ENCODE results near the gene CBFB.
A peak's percentile ranks its signal among the peaks of the same experiment; 100 is the strongest.

The CBFB gene

GRCh38 chr16:67108489-67108888 is 79.5 kb downstream of the CBFB start:
- no peak overlapping the region for H3K4me3 ChIP-seq (ENCODE audit: low read depth, low read length)
- TF ChIP-seq CTCF (IDR thresholded peaks at IDR 0.05; ENCODE audit: low read depth, low read length): no peak
- peaks cover 4% of the 10 kb centered on the region for H3K4me1 ChIP-seq
- no peak for DNase-seq
- no peaks in the 10 kb centered on the region for H3K27me3 ChIP-seq
- no peaks in the 10 kb centered on the region for H3K9me3 ChIP-seq
- H3K36me3 ChIP-seq: no peaks in the 10 kb centered on the region

- Histone ChIP-seq H3K4me3 (ENCODE audit: low read depth, low read length) (peak overlapping the region; percentile 99), H3K4me1 (peaks cover 4% of the 10 kb centered on the region), H3K9me3 (no peaks in the 10 kb centered on the region), H3K36me3 (no peaks in the 10 kb centered on the region), H3K27me3 (no peaks in the 10 kb centered on the region)
- TF ChIP-seq CTCF (IDR thresholded peaks at IDR 0.05; ENCODE audit: low read depth, low read length): no peak
- DNase-seq: no peak
These were observed 80.0 kb downstream of the CBFB start for GRCh38 chr16:67108931-67109406.

- Histone ChIP-seq H3K9me3 (no peaks in the 10 kb centered on the region), H3K27me3 (no peaks in the 10 kb centered on the region), H3K4me1 (peaks cover 4% of the 10 kb centered on the region), H3K36me3 (no peaks in the 10 kb centered on the region), H3K4me3 (ENCODE audit: low read depth, low read length) (peak within 1 kb of the TSS; percentile 99)
- TF ChIP-seq CTCF (IDR thresholded peaks at IDR 0.05; ENCODE audit: low read depth, low read length): no peak
- peak; percentile 95 for DNase-seq
These were observed 80.6 kb downstream of the CBFB start, which contains the start of gene PHAF1 for GRCh38 chr16:67109407-67110135. Gene PHAF1, plus strand, starts transcription at chr16:67109941. Its CDS starts 235 bp downstream, at chr16:67110176.

GRCh38 chr16:67111951-67112444 is 83.0 kb downstream of the CBFB start:
- no peak overlapping the region for H3K4me3 ChIP-seq (ENCODE audit: low read depth, low read length)
- peaks cover 4% of the 10 kb centered on the region for H3K4me1 ChIP-seq
- no peaks in the 10 kb centered on the region for H3K27me3 ChIP-seq
- H3K36me3 ChIP-seq: no peaks in the 10 kb centered on the region
- no peak for TF ChIP-seq CTCF (IDR thresholded peaks at IDR 0.05; ENCODE audit: low read depth, low read length)
- DNase-seq: no peak
- H3K9me3 ChIP-seq: no peaks in the 10 kb centered on the region

GRCh38 chr16:67112591-67113399 is 83.8 kb downstream of the CBFB start:
- H3K27me3 ChIP-seq: no peaks in the 10 kb centered on the region
- no peak for TF ChIP-seq CTCF (IDR thresholded peaks at IDR 0.05; ENCODE audit: low read depth, low read length)
- no peaks in the 10 kb centered on the region for H3K36me3 ChIP-seq
- no peak overlapping the region for H3K4me3 ChIP-seq (ENCODE audit: low read depth, low read length)
- H3K4me1 ChIP-seq: peaks cover 4% of the 10 kb centered on the region
- no peaks in the 10 kb centered on the region for H3K9me3 ChIP-seq
- DNase-seq: no peak

All from BE2C (cell line).